ENCODE results near the gene G6PC2.

GRCh38 chr2:168892327-168892726 lies 8.8 kb upstream of the G6PC2 start:
- TF ChIP-seq CTCF (IDR thresholded peaks at IDR 0.05; ENCODE audit: low read depth, low read length, missing input control): no peak
- TF ChIP-seq RXRA (IDR thresholded peaks at IDR 0.05): no peak
- no peak for TF ChIP-seq YY1 (IDR thresholded peaks at IDR 0.05)
- no peak for TF ChIP-seq SP1 (IDR thresholded peaks at IDR 0.05)
- TF ChIP-seq MAX (IDR thresholded peaks at IDR 0.05): no peak
- TF ChIP-seq RAD21 (IDR thresholded peaks at IDR 0.05): no peak

Measured in liver (tissue), 3 donors.